ENCODE results near the gene ENG. TPM values are rescaled to one million over a fixed set of nuclear protein-coding genes. Genes with fewer than 3 reads are reported as not detected.

Gene ENG
- total and polyA plus RNA-seq, 2 of the 4 experiments (the other 2 are of a cell fraction), result 3.6 to 83.3 TPM

DNA sequence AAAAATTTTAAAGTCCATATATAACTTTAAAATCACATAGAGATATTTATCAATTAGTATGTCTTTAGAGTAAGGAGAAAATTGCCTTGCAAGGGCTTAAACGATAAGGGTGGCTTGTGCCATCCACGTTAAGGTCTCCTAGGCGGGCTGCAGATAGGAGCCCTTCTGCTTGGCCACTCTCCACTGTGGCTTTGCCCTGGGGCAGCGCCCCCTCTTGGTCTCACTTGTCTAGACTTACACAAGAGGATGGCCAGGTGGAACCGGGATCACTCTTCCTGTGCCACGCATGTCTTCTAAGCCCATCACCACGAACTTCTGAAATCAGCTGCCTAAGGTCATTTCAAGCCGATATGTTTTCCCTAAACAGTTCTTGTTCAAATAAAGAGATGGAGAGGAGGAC is 48.8 kb downstream of the ENG start:
- no peak for ATAC-seq (ENCODE audit: low read depth)
- Histone ChIP-seq H2AFZ (replicated peaks; ENCODE audit: low read length, poor library complexity) (no peak overlapping the region), H3K14ac (replicated peaks; ENCODE audit: low read depth, low read length) (no peak overlapping the region), H2BK15ac (ENCODE audit: low read depth, low read length) (no peak overlapping the region), H3K4me2 (ENCODE audit: low read depth, low read length) (no peak overlapping the region), H3K23ac (ENCODE audit: low read depth, low read length) (no peak overlapping the region), H3K9me3 (ENCODE audit: control insufficient read depth, insufficient read depth, low read length) (no peaks in the 10 kb centered on the region), H3K9me1 (ENCODE audit: insufficient read depth, low read length) (peaks cover 15% of the 10 kb centered on the region; the same call in 1 of the 2 replicates), H2BK5ac (ENCODE audit: low read depth, low read length, poor library complexity, severe bottlenecking) (no peak overlapping the region), H3K27ac (ENCODE audit: insufficient read depth, low read length) (no peak overlapping the region), H3K9ac (ENCODE audit: low read depth, low read length) (no peak overlapping the region), H3K27me3 (ENCODE audit: control insufficient read depth, insufficient read depth, low read length) (no peaks in the 10 kb centered on the region), H4K8ac (ENCODE audit: low read depth in 2 of 2, low read length in 2 of 2) (no peak overlapping the region), H3K56ac (ENCODE audit: extremely low read depth, insufficient read depth, low read length) (no peak overlapping the region), H3K4ac (ENCODE audit: low read depth, low read length) (no peak overlapping the region), H4K5ac (ENCODE audit: low read depth, low read length) (no peak overlapping the region), H2BK20ac (ENCODE audit: low read depth, low read length) (no peak overlapping the region), H3K4me3 (ENCODE audit: insufficient read depth, low read depth, low read length) (no peak overlapping the region), H4K20me1 (ENCODE audit: insufficient read depth, low read length) (peaks cover 8% of the 10 kb centered on the region), H3K36me3 (ENCODE audit: control insufficient read depth, insufficient read depth, low read length) (peaks cover 40% of the 10 kb centered on the region), H3K18ac (ENCODE audit: low read depth, low read length) (no peak overlapping the region), H4K91ac (ENCODE audit: insufficient read depth, low read depth, low read length) (no peak overlapping the region), H2AK9ac (replicated peaks; ENCODE audit: low read depth, low read length, poor library complexity) (no peak overlapping the region), H2AK5ac (ENCODE audit: low read depth, low read length) (no peak overlapping the region), H3K79me1 (ENCODE audit: low read depth in 1 of 2, low read length in 2 of 2) (peaks cover 36 to 64% of the 10 kb centered on the region in 2 experiments), H3K4me1 (ENCODE audit: control insufficient read depth, insufficient read depth, low read length) (peaks cover 15% of the 10 kb centered on the region), H2BK120ac (ENCODE audit: low read depth, low read length) (no peak overlapping the region)
- TF ChIP-seq, protein P1, sequence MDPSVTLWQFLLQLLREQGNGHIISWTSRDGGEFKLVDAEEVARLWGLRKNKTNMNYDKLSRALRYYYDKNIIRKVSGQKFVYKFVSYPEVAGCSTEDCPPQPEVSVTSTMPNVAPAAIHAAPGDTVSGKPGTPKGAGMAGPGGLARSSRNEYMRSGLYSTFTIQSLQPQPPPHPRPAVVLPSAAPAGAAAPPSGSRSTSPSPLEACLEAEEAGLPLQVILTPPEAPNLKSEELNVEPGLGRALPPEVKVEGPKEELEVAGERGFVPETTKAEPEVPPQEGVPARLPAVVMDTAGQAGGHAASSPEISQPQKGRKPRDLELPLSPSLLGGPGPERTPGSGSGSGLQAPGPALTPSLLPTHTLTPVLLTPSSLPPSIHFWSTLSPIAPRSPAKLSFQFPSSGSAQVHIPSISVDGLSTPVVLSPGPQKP (IDR thresholded peaks at IDR 0.05; ENCODE audit: borderline replicate concordance, low read depth, low read length), result no peak
- TF ChIP-seq MAZ (IDR thresholded peaks at IDR 0.05; ENCODE audit: borderline replicate concordance, low read depth, low read length), result no peak
- TF ChIP-seq CHD1 (IDR thresholded peaks at IDR 0.05; ENCODE audit: low read depth, low read length), result no peak
- TF ChIP-seq RFX5 (IDR thresholded peaks at IDR 0.05; ENCODE audit: low read depth, low read length), result no peak
- TF ChIP-seq RCOR1 (IDR thresholded peaks at IDR 0.05; ENCODE audit: insufficient replicate concordance, low read length), result no peak
- TF ChIP-seq POLR2A (IDR thresholded peaks at IDR 0.05; ENCODE audit: low read depth, low read length), result no peak
- TF ChIP-seq, protein P2, sequence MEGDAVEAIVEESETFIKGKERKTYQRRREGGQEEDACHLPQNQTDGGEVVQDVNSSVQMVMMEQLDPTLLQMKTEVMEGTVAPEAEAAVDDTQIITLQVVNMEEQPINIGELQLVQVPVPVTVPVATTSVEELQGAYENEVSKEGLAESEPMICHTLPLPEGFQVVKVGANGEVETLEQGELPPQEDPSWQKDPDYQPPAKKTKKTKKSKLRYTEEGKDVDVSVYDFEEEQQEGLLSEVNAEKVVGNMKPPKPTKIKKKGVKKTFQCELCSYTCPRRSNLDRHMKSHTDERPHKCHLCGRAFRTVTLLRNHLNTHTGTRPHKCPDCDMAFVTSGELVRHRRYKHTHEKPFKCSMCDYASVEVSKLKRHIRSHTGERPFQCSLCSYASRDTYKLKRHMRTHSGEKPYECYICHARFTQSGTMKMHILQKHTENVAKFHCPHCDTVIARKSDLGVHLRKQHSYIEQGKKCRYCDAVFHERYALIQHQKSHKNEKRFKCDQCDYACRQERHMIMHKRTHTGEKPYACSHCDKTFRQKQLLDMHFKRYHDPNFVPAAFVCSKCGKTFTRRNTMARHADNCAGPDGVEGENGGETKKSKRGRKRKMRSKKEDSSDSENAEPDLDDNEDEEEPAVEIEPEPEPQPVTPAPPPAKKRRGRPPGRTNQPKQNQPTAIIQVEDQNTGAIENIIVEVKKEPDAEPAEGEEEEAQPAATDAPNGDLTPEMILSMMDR (conservative IDR thresholded peaks at IDR 0.05; ENCODE audit: low read depth, low read length), result peak; percentile 38
- no peak for TF ChIP-seq FOS (IDR thresholded peaks at IDR 0.05; ENCODE audit: low read depth, low read length)
- no peak for TF ChIP-seq CEBPB (IDR thresholded peaks at IDR 0.05; ENCODE audit: low read depth, low read length)
- no peak for TF ChIP-seq NFE2L2 (IDR thresholded peaks at IDR 0.05; ENCODE audit: low read depth, low read length)
- peak; percentile 19; the same call in 1 of the 2 replicates for TF ChIP-seq SMC3 (IDR thresholded peaks at IDR 0.05; ENCODE audit: low read depth, low read length)
- TF ChIP-seq, protein P3, sequence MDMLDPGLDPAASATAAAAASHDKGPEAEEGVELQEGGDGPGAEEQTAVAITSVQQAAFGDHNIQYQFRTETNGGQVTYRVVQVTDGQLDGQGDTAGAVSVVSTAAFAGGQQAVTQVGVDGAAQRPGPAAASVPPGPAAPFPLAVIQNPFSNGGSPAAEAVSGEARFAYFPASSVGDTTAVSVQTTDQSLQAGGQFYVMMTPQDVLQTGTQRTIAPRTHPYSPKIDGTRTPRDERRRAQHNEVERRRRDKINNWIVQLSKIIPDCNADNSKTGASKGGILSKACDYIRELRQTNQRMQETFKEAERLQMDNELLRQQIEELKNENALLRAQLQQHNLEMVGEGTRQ (IDR thresholded peaks at IDR 0.05; ENCODE audit: low read depth, low read length), result no peak
- TF ChIP-seq MXI1 (IDR thresholded peaks at IDR 0.05; ENCODE audit: borderline replicate concordance, low read depth, low read length), result no peak
- no peak for TF ChIP-seq MAFK (IDR thresholded peaks at IDR 0.05; ENCODE audit: low read depth, low read length)
- no peak for TF ChIP-seq BHLHE40 (IDR thresholded peaks at IDR 0.05; ENCODE audit: low read depth, low read length)
- TF ChIP-seq RAD21 (IDR thresholded peaks at IDR 0.05; ENCODE audit: low read length), result peak; percentile 20; the same call in 1 of the 2 replicates
- intact Hi-C loops (cut with micrococcal nuclease) (no loop called here), dilution Hi-C loops (cut with HindIII; ENCODE audit: low sequenced_read_pairs, unreplicated experiment) (no loop called here), in situ Hi-C loops (cut with MboI; ENCODE audit: low sequenced_read_pairs) (no loop called here)
- ChIA-PET CTCF (interaction anchor here (0.6 kb wide), 1 partner anchor 512 kb away, joined by 3 read pairs; no protein-coding TSS in a partner anchor), POLR2A (ENCODE audit: unreplicated experiment) (no interaction called here)
- WGBS, 2 experiments (ENCODE audit: extremely low coverage in 2 of 2, insufficient read length in 1 of 2), result 61% methylated on average over 2 of the region's 8 CpGs; no CpG with 5 or more reads in 1 of the 2 experiments
- no peak for DNase-seq
- BruUV-seq (replicated peaks), result no TSS peak
